Stimulated activated CD4-positive, alpha-beta T cell treated with anti-CD3 and anti-CD28 coated beads, Interleukin-4, amount 100 ng/mL, for 24 hours (primary cell): Measurements from ENCODE around the gene TMEM52.

Source experiments
- DNase-seq: peaks from one replicate; pipeline ENCODE4 v3.0.0-alpha.2; 2020

TMEM52 gene

DNA sequence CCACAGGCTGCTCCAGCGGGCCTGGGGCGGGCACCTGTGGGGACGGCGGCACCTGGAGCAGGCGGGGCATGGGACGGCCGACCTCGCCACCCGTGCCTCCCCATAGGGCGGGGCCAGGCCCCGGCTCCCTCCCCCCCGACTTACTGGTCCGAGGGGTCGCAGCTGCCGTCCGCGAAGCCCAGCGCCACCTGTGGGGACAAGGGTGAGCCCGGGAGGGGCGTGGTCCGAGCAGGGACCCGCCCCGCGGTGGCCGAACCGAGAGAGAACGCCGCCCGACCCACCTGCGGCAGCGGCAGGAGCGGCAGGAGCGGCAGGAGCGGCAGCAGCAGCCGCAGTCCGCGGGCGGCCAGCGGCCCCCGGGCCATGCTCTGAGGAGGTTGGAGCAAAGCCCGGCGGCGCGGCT lies at the start of gene TMEM52:
Gene TMEM52 (minus strand): TSS at position 379 of the 403 bp plus-strand sequence. CDS start 14 bp downstream, at position 365.
- no peak for DNase-seq

DNA sequence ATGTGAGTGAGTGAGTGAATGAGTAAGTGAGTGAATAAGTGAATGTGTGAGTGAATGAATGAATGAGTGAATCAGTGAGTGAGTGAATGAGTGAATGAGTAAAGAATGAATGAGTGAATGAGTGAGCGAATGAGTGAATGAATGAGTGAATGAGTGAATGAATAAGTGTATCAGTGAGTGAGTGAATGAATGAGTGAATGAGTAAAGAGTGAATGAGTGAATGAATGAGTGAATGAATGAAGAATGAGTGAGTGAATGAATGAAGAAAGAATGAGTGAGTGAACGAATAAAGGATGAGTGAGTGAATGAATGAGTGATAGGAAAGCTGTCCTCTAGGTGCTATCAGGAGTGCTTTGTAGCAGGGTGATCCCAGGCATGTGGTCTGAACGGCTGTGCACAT lies 48.8 kb upstream of the TMEM52 start:
- DNase-seq = no peak

DNA sequence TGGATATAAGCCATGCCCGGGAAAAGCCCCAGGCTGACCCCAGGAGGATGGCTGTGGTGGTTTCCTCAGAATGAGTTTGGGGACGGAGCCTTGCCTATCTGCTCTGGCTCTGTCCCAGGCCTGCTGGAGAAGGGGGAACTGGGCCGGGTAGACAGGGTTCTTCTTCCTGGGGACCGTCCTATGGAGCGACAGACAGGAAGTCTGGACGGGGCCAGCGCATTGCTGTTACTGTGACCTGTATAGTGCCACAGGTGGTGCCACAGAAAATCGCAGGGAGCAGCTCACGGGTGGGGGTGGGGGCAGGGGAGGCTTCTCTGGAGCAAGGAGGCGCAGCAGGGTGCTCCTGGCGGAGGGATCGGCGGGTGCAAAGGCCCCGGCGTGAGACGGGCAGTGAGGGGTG lies 48.1 kb upstream of the TMEM52 start:
- no peak for DNase-seq

DNA sequence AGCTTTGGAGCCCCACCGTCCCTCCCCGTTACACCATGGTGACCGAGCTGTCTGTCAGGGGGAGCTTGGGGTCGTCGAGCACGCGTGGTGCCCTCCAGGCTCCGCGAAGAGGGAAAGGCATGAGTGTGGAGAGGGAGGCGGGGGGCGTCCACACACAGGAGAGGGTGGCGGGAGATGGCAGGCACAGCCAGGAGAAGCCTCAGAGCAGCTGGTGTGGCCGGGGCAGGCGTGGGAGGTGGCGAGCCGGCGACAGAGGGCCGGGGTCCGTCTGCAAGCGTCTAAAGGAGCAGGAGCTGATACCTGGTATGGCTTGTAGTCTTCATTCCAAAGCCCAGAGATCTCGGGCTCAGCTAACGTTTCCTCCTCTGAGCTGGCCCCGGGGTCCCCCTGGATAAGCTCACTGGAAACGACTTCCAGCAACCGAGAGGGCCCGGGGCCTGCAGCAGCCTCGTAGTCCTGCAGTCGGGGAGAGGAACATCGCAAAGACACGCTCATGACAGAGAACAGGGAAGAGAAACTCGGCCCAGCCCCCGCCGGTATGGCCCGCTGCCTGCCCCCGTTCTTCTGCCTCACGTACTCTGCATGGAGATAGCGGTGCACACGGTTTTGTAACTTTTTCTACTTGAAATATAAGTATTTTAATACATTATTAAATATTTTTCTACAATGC lies 47.1 kb upstream of the TMEM52 start:
- DNase-seq = no peak

DNA sequence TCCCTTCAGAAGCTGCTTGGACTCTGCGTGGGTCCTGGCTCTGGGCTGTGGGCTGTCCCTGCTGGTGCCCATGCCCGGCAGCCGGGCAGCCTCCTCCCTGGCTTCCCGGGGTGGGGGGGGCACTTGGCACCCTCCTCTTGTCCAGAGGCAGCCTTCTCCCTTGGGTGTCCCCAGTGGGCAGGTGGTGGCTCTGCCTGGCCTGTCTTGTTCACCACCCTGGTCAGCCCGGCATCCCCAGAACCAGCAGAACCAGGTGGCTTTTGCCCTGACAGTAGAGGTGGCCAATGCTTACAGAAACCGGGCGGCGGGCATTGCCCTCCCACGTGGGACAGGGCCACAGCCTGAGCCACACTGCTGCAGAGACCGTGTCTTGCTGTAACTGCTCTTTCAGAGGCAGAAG lies 46.5 kb upstream of the TMEM52 start:
- DNase-seq = no peak

DNA sequence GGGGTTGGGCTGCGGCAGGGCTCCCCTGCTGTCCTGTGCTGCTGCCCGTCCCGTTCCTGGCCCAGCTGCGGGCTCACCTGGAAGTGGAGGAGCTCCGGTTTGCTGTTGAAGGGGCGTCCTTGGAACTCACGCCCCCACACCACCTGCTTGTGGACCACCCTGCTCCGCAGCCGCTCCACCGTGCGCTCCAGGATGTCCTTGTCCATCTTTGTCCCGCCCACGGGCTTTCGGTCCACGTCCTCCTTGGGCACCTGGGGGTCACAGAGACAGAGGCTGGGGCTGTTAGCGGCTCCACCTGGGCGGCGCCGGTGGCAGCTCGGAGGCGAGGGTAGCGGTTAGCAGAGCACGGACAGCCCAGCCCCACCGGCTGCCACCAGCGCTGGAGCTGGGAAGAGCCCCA lies 45.7 kb upstream of the TMEM52 start:
- no peak for DNase-seq

DNA sequence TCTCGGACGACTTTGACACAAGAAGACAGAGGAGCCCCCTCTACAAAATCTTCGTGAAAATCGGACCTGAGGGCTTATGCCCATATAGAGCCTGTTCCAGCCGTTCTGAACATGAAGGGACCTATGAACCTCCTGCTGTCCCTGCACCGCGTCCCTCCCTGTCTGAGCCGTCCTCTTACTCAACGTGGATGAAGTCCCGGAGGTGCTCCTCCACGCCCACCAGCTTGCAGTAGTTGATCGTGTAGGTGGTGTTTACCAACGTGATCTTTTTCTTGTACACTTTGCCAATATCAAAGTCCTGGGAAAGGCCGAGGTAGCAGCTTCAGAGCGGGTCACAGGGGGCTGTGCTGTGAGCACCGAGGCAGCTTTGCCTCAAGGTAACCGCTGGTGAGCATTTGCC lies 44.5 kb upstream of the TMEM52 start:
- DNase-seq = no peak

DNA sequence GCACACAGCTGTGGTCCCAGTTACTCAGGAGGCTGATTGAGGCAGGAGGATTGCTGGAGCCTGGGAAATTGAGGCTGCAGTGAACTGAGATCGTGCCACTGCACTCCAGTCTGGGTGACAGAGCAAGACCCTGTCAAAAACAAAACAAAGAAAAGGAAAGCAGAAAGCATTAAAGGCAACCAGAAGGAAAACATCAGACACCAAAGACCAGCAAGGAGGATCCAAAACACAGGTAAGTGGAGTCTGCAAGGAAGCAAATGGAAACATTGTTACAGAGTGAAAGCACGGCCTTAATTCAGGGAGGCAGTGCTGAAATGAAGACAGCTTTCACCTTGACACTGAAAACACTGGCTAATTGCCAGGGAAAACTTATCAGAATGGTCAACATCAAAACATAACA lies 43.7 kb upstream of the TMEM52 start:
- DNase-seq = no peak

DNA sequence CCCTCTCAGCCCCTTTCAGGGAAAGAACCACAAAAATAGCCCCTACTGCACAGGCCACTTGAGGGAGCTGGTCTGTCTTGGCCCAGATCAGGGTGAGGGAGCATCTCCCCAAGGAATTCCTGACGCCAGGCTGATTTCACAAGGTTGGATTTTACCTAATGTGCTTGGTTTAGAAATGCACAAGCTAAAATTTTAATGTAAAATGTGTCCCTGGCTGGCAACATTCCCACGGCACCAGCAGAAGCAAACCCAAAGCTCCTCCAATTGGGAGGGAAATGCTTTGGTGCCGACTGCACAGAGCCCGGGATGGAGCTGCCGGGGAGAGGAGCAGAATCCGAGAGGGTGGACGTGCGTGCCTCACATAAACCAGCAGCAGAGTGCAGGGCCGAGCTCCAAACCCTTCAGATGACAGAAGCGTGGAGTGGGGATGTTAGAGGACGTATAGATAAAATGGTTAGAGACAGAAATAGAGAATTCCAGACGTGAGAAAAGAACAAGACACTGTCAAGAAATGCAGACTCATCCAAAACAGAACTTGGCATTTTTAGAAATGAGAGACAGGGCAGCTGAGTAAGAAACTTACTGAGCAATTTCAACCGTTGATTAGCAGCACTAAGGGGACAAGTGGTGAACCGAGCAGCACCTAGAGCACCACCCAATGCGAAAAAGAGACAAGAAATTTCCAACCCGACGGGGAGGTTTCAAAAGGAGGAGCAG lies 41.6 kb upstream of the TMEM52 start:
- DNase-seq = no peak

DNA sequence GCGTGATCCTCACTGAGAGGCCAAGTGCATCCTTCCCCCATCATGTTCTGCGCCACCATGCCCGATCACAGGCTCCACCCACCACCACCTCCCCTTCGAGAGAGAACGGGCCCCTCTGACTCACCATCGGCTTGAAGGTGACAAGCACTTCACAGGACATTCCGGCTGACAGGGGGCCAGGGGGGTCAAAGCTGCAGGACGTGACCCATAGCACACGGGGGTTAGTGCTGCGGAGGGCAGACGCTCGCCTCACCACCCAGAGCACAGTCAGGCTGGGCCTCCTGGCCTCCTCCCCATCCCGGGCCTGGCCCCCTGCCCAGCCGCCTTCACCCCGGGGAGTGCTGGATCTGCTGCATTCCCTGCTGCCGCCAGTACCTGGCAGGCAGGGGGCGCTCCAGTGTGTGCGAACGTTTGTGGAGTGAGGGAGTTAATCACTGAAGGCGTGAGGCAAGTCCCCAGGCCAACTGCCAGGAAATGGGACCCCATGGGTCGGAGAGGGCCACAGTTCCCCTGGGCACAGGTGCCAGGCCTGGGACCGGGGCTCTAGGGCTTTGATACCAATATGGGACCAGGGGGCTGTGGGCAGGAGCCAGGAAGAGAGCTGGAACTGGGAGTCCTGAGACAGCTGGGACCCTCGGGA lies 40.9 kb upstream of the TMEM52 start:
- DNase-seq = peak; percentile 71

DNA sequence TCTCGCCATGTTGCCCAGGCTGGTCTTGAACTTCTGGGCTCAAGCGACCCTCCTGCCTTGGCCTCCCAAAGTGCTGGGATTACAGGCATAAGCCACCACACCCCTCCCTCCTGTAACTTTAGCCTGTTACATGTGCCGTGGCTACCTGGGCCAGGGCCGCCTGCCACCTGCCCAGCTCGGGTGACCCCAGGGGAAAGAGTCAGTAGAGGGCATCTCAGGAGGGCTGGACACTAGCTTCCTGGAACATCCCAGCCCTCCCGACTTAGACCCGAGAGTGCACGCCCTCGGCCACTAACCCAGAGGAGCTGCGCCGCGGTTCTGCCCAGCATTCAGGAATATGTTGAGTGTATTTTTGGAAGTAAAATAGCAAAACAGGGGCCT lies 40.4 kb upstream of the TMEM52 start:
- no peak for DNase-seq

DNA sequence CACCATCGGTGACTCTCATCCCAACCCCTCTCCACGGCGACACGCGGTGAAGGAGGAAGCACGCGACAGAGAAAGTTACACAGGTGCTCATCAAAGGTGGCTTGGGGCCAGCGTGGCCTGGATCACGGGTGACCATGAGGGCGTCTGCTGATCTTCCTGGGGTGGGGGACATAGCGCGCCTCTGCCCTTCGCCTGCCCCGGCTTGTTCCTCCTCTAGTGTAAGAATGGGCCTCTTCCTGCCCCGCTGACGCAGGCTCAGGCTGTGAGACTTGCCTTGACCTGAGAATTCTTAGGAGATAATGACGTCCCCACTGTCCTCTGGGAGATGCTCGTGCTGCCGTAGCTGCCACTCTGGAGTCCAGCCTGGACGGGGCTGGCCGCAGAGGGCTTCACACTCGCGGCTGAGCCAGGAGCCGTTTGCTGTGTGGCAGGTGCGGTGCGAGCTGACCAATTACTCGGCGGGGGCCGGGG lies 39.0 kb upstream of the TMEM52 start:
- DNase-seq = no peak

DNA sequence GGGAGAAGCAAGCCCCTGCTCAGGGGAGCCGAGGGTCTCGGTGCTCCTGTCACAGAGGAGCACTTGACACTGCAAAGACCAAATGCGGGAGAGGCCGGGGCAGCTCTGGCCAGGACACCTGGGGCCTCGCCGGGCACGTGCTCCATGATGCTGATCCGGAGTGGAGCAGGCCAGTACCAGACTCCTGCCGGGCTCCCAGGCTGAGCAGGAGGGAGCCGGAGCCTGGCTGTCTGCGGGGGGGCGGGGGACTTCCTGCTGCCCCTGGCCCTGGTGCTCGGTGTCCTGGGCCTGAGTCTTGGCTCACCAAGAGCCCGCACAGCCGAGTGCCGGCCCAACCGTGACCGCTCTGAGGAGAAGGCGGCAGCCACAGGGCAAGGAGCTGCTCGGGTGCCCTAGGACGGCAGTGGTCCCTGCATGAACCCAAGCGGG lies 38.5 kb upstream of the TMEM52 start:
- no peak for DNase-seq

DNA sequence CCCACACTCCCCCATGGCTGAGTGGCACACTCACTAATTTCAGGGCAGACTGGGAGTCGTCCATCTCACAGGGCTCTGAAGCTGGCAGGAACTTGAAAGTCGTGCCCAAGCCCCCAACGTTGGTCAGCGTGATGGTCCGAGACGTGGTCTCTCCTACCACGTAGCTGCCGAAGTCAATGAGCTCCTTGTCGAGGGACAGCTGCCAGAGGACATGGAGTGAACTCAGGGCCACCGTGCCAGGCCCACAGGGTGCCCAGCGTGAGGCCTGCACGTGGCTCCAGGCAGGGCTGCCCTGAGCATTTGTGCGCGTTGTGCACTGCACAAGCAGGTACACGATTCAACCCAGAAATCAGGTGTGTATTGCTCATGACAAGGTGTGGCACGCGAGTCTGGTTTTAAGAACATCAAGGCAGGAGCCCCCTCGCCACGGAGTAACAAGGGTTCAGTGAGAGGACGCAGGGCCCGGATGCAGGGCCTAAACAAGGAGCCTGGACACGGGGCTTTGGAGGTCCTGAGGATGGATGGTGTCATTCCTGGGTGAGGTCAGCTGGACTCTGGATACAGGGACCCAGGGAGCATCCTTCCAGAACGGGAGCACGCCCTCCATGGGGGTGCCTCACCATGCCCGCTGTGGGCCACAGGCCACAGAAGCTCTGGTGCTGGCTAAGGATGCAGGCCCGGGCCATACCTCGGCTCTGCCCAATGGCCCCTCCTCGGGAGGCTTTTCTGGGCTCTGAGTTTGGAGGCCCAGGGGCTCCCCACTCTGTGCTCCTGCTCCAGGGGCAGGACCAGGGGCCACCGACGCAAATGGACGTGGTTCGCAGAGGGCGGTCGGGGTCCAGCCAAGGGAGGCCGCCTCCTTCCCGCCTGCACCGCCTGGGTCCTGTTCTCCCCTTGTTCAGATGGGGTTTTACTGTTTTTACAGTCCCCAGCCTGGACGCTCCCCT lies 37.8 kb upstream of the TMEM52 start:
- DNase-seq = no peak

DNA sequence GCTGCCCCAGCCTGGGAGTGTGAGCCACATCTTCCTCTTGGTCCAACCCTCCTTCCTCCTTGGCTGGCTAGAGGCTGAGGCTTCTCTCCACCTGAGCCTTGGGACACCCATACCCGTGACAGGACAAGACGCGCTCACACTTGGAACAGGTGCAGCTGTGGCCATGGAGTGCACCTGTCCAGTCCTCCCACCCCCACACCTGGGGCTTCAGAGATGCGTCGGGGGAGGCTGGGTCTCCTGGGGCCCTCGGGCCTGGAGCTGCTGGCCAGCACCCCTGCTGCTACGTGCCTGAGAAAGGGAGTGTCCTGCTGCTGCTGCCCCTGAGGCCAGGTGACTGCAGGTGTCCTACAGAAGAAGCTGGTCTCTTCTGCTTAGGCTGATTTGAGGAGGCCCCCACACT lies 37.0 kb upstream of the TMEM52 start:
- DNase-seq = no peak

DNA sequence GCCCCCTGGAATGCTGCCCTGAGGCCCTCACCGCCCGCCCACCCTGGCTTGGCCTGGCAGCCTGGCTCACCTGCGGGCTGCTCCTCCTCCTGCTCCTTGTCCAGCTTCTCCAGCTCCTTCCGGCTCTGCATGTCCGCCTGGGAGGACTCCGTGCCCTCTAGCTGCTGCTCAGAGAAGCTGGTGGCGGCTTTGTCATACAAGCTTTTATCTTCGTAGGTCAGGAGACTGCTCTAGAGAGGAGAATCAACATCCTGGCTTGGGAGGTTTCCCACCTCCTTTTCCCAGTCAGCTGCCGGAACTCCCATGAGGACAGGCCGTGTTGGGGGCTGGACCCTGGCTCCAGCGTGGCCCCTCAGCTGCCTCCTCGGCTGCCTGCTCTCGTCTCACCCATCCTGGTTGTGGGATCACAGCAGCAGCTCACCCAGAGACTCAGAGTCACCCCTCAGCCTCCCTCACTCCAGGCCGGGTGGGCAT lies 36.6 kb upstream of the TMEM52 start:
- no peak for DNase-seq

DNA sequence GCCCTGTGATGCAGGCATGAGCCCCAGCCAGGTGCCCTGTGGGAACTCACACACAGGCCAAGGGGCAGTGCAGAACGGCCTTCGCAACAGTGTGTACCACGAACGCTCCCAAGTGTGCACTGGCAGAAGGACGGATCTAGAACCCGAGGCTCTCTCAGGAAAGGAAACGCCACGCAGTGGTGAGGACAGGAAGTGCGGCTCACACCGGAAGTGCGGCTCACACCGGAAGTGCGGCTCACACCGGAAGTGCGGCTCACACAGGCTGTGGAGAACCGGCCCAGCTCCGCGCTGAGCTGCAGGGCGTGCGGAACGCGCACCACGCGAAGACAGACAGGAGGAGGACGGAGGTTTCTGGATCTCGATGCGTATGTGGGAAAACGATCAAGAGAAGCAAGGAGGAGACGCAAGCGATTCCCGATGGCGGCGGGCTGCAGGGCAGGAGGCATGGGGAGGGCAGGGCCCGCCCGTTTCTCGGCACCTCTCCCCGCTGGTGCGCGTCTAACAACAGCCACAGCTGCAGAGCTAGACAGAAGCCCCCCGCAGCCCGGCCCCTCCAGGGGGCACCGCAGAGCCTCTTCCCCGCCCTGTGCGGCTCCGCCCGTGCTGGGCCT lies 35.9 kb upstream of the TMEM52 start:
- DNase-seq = peak; percentile 20

DNA sequence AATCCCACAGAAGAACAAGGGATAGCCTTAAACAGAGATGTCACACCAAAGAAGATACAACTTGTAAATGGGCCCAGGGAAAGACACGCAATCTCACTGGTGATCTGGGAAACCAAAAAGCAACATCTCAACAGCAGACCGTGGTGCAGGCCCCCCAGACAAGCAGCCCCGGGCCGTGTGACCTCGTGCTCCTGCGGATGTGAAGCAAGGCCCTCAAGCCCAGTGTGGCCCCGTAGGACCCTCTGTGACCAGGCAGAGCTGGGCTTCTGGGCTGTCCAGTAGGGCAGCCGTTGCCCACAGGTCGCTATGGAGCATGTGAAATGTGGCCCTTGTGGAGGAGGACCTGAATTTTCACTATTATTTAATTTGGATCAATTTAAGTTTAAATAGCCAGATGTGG lies 34.9 kb upstream of the TMEM52 start:
- DNase-seq = no peak

DNA sequence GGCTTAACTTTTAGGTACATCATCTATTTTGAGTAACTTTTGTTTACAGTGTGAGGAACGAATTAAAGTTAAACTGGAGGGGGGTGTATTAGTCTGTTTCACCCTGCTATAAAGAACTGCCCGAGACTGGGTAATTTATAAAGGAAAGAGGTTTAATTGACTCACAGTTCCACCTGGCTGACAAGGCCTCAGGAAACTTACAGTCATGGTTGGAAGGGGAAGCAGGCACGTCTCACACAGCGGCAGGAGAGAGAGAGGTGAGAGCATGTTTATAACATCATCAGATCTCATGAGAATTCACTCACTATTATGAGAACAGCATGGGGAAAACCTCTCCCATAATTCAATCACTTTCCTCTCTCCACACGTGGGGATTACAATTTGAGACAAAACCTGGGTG lies 31.9 kb upstream of the TMEM52 start:
- no peak for DNase-seq

DNA sequence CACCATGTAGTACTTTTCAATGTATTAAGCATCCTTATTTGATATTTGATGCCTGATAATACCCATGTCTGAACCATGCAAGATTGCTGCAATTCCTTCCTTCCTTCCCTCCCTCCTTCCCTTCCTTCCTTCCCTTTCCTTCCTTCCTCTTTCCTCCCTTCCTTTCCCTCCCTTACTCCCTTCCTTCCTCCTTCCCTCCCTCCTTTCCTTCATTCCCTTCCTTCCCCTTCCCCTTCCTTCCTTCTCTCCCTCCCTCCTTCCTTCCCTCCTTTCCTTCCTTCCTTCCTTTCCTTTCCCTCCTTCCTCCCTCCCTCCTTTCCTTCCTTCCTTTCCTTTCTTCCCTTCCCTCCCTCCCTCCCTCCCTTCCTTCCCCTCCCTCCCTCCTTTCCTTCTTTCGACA lies 29.7 kb upstream of the TMEM52 start:
- DNase-seq = no peak

DNA sequence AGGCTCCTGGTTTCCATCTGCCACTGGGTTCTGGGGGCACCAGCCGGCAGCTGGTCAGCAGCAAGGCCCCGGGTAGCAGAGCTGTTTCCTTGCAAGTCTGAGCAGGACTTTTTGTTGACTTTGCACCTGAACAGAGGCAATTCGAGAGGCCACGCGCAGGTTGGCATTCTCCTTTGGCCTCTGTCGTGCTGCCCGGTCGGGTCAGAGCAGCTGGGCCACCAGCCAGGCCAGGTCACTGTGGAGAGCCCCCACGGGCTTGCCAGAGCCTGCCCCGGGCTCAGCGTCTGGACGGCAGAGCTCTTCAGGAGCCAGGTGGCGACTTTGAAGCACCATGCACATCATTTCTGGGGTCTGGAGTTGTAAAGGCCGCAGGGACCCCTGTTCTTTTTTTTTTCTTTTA lies 28.4 kb upstream of the TMEM52 start:
- no peak for DNase-seq

DNA sequence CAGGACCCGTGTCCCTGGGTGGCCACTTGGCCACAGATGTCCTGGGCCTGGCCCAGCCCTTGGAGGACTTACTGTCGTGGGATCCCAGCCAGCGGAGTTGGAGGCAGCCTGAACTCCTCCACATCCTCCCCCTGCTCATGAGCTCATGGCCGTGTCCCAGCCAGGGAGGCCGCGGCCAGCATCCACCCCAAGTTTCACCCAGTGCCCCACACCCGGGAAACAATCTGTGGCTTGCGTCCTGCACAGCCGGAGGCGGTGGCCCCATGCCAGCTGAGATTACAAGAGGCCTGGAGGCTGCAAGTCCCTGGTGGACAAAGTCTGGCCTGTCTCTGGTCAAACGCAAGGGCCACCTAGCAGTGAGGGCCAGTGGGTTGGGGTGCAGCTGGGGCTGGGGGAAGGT lies 27.5 kb upstream of the TMEM52 start:
- DNase-seq = no peak
